GM19240 (cell line): ENCODE results near the gene ATN1.

Experiments
- DNase-seq: peaks from one replicate; pipeline ENCODE4 v3.0.0; 2011; ENCODE audit warnings: low spot score; ENCODE audit not compliant: insufficient read length

The ATN1 gene

GRCh38 chr12:6944381-6945186, 16.8 kb downstream of the ATN1 start:
- peak; percentile 46 for DNase-seq

GRCh38 chr12:6945613-6946012, 17.9 kb downstream of the ATN1 start:
- DNase-seq = no peak

DNA sequence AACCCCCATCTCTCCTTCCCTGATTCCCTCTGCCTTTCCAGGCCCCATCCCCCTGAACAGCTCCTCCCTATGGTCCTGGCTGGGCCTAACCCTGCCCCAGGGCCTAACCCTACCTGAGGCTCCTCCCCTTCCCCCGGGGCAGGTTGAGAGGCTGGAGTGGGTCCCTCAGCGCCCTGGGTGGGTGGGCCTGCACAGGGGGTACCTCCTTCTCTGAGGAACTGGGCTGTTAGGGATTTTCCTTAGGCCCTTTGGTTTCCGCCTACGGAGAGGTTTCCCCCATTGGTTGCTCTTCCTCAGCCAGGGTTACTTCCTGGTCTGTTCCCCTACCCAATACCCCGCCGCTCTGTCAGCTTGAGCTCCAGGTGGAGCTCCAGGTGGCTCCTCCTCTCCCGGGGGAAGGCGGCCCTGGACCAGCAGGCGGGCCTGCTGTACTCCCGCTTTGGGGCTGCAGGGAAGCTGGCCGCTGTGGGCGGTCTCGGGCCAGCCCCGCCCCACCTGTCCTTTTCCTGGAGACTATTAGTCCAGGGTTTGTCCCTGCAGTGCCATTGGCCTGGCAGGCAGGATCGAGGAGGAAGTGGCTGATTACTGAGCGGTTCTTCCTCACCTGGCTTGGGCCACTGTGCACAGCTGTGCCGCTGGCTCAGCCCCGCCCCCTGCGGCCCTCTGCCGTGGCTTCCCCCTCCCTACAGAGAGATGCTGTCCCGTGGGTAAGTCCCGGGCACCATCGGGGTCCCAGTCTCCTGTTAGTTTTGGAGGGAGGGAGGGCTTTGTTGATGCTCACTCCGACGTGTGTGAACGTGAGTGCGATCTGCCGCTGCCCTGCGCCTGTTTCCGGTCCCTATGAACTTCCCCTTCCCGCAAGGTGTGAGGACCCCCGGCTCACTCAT, 18.5 kb downstream of the ATN1 start:
- DNase-seq = no peak

DNA sequence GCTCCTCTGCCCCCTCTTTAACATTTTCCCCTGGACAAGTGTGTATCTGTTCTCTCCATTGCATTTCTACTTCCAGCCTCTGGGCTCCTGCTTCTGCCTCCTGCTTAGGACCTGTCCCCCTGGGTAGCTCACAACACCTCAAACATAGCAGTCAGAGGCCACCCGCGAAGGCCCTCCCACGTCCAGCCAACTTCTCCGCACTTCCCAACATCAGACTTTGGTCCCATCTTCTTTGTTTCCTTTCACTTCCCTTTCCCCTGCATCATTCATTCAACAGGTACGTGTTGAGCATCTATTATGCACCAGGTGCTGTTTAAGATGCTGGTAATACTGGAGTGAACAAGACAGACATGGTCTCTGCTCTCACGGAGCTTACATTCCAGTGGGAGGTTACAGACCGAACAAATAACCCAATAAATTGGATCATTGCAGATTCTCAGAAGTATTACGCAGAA, 19.2 kb downstream of the ATN1 start:
- no peak for DNase-seq

DNA sequence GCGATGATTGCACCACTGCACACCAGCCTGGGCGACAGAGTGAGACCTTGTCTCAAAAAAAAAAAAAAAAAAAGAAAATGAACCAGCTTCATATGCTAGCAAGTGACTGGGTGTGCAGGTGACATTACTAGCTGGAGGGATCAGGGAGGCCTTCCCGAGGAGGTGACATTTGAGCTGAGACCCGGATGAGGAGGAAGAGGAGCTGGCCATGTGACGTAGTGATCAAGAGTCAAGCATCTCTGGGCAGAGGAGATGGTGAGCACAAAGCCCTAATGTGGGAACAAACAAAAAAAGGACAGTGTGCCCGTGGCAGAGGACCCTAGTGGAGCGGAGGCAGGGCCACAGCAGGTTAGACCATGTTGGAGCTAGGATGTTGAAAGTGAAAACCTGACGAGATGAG, 19.9 kb downstream of the ATN1 start:
- no peak for DNase-seq

GRCh38 chr12:6948873-6949594, 21.3 kb downstream of the ATN1 start:
- no peak for DNase-seq

- no peak for DNase-seq
Measured at GRCh38 chr12:6950401-6950801, 22.6 kb downstream of the ATN1 start.

GRCh38 chr12:6950811-6951540, 23.2 kb downstream of the ATN1 start, which contains the start of gene PTPN6:
PTPN6 (plus strand) TSS chr12:6951356; CDS start chr12:6951513, 157 bp downstream.
- DNase-seq = no peak

DNA sequence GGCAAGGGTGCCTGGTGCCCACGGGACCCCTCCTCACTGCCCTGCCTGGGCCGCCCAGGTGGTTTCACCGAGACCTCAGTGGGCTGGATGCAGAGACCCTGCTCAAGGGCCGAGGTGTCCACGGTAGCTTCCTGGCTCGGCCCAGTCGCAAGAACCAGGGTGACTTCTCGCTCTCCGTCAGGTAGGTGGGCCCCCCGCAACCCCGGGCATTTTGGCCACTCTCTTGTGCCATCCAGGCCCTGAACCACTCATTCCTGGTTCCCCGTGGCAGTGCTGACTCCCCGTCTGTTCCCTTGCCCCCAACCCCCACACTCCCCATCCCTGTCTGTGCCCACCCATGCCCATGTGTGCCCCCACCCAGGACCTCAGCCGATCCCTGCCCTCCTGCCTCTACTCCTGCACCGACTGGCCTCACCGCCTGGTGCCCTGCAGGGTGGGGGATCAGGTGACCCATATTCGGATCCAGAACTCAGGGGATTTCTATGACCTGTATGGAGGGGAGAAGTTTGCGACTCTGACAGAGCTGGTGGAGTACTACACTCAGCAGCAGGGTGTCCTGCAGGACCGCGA, 23.9 kb downstream of the ATN1 start:
- DNase-seq = no peak

- DNase-seq = no peak
Measured at GRCh38 chr12:6952121-6952862, 24.5 kb downstream of the ATN1 start.

- DNase-seq = no peak
Measured at GRCh38 chr12:6952863-6953441, 25.2 kb downstream of the ATN1 start.

GRCh38 chr12:6953442-6954315, 25.9 kb downstream of the ATN1 start:
- DNase-seq = peak; percentile 45

DNA sequence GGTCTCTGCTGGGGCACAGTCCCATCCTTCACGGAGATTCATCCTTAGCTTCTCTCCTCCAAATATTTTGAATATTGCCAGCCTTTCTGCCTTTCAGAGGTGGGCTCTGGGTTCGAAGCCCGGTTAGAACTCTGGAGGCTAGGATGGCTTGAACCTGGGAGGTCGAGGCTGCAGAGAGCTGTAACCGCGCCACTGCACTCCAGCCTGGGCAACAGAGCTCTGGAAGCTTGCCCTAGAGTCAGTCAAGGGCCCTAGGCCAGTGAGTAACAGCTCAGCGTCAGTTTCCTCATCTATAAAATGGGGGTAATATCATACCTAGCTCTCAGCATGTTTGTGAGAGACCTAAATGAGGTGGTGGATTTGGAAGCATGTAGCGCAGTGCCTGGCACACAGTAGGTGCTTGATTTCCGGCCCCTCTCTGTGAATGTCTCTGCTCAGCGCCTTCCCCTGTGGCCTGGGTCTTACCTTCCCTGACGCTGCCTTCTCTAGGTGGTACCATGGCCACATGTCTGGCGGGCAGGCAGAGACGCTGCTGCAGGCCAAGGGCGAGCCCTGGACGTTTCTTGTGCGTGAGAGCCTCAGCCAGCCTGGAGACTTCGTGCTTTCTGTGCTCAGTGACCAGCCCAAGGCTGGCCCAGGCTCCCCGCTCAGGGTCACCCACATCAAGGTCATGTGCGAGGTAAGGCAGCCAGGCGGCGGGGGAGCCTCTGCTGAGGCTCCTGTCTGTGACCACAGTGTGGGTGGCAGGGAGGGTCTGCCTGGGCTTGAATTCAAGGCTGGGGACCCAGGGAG, 26.8 kb downstream of the ATN1 start:
- no peak for DNase-seq

GRCh38 chr12:6955108-6956020, 27.6 kb downstream of the ATN1 start:
- DNase-seq = no peak

DNA sequence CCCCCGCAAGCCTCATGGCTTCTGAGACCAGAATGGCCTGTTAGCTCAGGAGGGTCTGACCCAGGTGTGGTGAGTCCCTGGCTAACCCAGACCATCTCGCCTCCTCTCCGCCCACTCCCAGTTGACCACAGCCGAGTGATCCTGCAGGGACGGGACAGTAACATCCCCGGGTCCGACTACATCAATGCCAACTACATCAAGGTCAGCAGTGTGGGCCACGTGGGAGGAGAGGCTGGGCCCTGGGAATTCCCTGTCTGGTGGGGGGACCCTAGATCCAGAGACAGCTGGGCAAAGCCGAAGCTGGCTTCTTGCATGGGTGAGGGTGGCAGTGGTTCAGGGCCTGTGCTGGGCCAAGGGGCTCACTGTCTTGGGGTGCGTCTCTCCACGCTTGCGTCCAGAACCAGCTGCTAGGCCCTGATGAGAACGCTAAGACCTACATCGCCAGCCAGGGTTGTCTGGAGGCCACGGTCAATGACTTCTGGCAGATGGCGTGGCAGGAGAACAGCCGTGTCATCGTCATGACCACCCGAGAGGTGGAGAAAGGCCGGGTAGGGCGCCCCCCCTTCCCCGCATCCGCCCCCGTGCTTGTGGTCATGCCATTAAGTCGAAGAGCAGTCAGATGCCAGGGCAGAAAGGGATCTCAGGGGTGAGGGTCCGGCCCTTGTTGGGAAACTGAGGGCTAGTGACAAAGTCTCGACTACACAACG, 28.4 kb downstream of the ATN1 start:
- DNase-seq = no peak

DNA sequence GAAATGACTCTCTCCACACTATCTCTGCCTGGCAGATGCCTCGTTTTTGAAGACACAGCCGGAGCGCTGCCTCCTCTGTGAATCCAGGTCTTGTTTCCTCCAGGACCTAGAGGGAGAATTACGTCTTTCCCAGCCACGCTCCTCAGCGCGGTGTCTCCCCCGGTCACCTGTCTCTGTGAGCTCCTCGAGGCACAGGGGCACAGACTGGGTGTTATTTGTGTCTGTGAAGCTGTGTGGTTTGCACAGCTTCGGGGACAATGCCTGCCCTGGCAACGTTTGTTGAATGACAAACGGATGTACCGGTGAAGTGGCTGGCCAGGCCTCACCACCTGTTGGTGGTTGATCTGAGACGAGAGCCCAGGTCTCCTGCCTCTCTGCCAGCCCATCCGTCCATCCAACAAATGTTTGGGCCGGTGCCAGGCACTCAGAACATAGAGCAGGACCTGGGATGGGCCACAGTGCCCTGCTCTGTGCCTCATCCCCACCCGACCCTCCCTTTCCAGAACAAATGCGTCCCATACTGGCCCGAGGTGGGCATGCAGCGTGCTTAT, 29.5 kb downstream of the ATN1 start:
- no peak for DNase-seq
